HL-60/S4 treated with retinoic acid at 250 ng/mL for 4 days and 3 days (cell line): ENCODE data around the gene PCDHGA3.
"Not testable (repeated sequence)": the region's sequence is repeated elsewhere in the genome, so short reads cannot be mapped to it uniquely, and the experiment has no call there.

ENCODE experiments used
- in situ Hi-C: fragments of 300-500 bp; cut with MboI; formaldehyde crosslinking; loops from 2 replicates; pipeline ENCODE4 v1.7.0; 2022; ENCODE audit warnings: low sequenced_read_pairs

PCDHGA3 gene

DNA sequence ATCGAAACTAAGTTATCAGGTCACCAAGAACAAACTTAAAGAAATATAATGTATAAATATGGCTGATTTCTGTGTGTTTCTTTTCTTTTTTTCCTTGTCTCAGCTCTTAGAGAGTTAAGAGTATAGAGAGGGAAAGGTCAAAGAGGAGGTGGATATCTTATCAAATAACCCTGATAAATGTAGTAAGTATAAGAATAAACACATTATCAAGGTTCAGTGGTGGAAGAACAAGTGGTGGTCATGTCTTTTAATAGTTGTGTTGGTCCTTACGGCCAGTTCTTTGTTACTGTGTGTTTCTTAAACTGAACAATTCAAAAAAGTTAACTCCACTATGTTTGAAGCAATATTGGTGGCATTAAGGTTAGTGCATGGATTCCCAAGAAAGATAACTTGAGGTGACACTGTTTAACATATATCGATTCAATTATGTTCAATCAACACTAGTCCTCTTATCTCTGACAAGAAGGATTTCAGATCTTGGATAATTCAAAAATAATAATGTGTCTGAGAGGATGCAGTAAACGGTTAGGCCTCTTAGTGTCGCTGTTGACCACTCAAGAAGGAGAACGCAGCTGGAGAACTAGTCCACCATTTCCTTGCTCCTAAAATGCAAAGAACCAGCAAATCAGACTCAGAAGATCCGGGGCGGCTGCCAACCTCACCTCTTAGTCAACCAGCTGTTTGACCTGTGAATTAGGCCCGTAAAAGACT, at the start of gene PCDHGA3:
Gene PCDHGA3 (plus strand): TSS at position 588 of the 711 bp plus-strand sequence. CDS start 205 bp downstream, outside the sequence.
- in situ Hi-C loops: no loop called here

DNA sequence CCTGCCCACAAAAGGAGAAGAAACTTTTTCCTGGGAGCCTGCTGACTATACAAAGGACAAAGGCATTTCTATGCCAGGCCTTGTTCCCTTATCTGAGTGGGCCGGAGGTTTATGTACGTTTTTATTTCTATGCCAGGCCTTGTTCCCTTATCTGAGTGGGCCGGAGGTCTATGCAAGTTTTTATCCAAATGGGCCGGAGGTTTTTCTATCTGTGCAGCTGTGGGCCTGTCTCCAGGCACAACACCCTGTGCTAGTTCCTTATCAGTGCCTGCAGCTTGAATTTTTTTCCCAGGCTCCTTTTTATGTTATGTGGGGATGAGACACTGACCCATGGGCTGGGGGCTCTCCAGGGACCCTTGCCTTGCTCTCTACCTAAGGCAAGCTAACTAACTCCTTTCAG, 45.3 kb upstream of the PCDHGA3 start:
- in situ Hi-C loops: no loop called here

DNA sequence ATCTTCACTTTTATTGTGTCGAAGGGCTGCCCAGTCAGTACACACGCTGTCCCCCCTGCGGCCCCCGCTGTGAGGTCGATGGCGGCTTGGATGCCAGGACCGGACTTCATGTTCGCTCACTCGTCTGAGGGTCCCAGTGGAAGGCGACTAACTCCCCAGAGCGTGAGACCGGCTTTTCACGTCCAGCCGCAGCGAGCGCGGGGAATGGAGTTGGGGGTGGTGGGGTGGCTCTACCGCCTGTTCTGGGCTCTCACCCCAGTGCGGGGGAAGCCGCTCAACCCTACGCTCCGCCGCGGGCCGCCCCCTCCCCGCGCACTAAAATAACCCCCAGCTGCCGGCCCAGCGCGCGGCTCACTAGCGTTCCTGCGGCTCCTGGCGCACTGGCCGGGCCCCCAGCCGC, 39.9 kb upstream of the PCDHGA3 start, which contains the start of gene SLC25A2:
Gene SLC25A2 (minus strand): TSS at position 294 of the 400 bp plus-strand sequence. CDS start 184 bp downstream, at position 110.
- in situ Hi-C loops: no loop called here

- in situ Hi-C loops: no loop called here
These were observed 37.0 kb upstream of the PCDHGA3 start for GRCh38 chr5:141306630-141307029.

DNA sequence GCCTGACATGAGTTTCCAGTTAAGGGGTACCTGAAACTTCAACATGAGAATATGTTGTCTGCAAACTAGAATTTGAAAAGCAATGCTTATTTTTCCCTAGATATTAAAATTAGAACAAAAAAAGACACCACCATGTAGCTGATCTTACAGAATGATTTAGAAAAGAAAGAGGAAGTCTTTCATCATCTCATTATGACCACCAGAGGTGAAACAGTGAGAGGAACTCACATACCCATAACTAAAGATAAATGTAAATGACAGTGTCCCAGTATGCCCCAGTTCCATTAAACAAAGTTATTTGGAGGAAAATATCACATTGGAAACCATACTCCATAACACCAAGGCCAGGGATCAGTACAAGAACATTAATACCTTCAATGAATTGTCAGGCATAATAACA, 29.9 kb upstream of the PCDHGA3 start:
- in situ Hi-C loops: no loop called here

- in situ Hi-C loops: not testable (repeated sequence)
These were observed 26.7 kb upstream of the PCDHGA3 start for GRCh38 chr5:141316963-141317362.

GRCh38 chr5:141319202-141319601, 24.4 kb upstream of the PCDHGA3 start:
- in situ Hi-C loops: no loop called here

DNA sequence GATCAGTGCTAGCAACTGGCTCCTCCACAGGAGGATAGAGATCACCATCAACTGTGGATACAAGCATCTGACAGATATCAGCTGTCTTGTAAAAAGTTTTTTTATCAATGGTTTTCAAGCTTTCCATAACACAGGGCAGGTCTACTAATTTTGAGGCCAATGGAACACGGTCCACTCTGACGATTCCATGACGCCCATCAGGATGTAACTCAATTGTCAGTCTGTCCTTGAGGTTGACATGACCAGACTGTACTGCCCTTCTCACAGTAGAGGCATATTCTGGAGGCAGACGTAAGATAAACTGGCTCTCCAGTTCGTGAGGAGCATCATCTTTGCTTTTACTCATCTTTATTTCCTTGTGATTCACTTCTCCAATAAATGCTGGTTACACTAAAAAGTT, 23.9 kb upstream of the PCDHGA3 start:
- in situ Hi-C loops: no loop called here

GRCh38 chr5:141320225-141321169, 23.1 kb upstream of the PCDHGA3 start, which contains the start of gene TAF7:
TAF7 (minus strand) TSS chr5:141320784; CDS start chr5:141320044, 740 bp downstream.
- in situ Hi-C loops: no loop called here

DNA sequence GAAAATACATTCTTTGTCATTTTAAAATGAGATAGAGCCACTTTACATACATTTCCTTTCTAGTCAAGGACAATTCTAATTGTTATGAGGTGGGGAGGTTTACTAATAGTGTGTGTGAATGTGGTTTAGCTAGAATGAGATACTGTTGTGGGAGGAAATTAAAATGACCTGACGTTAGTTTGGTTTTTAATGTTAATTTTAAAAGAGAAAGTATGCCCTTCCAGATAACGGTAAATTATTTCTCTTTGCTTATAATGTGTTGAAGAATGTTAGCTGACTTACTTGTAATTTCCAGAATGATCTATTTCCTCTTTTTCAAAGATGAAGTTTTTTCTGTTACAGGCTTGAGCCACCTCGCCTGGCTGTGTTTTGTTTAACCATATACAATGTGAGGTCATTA, 21.4 kb upstream of the PCDHGA3 start:
- in situ Hi-C loops: no loop called here

DNA sequence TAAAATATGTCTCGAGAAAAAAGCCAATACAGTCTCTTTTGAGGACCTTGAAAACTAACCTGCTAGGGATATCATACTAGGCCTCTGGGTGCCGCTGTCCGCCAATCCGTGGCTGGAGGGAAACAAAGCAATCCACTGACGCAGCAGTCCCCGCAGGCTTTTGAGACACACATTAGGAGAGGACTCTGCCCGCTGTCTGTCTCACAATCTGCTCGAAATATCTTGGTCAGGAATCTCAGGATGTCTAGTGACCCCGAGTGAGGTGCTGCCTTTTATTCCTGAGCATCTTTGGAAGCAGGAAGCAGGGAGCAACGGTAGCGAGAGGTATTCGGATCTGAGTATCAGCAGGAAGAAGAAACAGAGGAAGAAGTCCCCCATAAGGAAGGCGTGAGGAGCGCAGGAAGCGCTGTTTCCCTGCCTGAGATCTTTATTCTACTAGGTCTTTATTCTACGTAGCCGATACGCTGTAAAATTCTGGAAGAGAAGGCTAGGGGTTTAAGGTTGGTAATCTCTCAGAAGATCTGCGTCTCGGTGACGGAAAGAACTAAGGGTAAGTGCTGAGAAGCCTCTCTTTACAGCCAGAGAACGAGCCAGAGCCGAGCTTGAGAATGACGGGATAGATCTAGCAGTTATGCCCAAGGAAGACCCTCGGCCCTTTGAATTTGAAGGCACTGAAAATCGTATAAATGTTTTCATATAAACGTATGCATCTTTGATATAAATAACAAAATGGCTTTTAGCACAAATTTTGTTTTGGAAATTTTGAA, 17.4 kb upstream of the PCDHGA3 start:
- in situ Hi-C loops: no loop called here

GRCh38 chr5:141328231-141328630, 15.4 kb upstream of the PCDHGA3 start:
- in situ Hi-C loops: no loop called here

- in situ Hi-C loops: no loop called here
These were observed 13.1 kb upstream of the PCDHGA3 start, which contains the start of gene PCDHGA1 for GRCh38 chr5:141330299-141331080. PCDHGA1 (plus strand) TSS chr5:141330514.

- in situ Hi-C loops: not testable (repeated sequence)
These were observed 11.1 kb upstream of the PCDHGA3 start for GRCh38 chr5:141332571-141332970.

GRCh38 chr5:141338538-141339306, 4.9 kb upstream of the PCDHGA3 start, which contains the start of gene PCDHGA2:
PCDHGA2 (plus strand) TSS chr5:141338760.
- in situ Hi-C loops: no loop called here

DNA sequence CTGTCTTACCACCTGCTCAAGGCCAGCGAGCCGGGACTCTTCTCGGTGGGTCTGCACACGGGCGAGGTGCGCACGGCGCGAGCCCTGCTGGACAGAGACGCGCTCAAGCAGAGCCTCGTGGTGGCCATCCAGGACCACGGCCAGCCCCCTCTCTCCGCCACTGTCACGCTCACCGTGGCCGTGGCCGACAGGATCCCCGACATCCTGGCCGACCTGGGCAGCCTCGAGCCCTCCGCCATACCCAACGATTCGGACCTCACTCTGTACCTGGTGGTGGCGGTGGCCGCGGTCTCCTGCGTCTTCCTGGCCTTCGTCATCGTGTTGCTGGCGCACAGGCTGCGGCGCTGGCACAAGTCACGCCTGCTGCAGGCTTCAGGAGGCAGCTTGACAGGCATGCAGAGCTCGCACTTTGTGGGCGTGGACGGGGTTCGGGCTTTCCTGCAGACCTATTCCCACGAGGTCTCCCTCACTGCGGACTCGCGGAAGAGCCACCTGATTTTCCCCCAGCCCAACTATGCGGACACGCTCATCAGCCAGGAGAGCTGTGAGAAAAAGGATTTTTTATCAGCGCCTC, 2.8 kb upstream of the PCDHGA3 start:
- in situ Hi-C loops: not testable (repeated sequence)

GRCh38 chr5:141342773-141343172, 856 bp upstream of the PCDHGA3 start:
- in situ Hi-C loops: no loop called here

DNA sequence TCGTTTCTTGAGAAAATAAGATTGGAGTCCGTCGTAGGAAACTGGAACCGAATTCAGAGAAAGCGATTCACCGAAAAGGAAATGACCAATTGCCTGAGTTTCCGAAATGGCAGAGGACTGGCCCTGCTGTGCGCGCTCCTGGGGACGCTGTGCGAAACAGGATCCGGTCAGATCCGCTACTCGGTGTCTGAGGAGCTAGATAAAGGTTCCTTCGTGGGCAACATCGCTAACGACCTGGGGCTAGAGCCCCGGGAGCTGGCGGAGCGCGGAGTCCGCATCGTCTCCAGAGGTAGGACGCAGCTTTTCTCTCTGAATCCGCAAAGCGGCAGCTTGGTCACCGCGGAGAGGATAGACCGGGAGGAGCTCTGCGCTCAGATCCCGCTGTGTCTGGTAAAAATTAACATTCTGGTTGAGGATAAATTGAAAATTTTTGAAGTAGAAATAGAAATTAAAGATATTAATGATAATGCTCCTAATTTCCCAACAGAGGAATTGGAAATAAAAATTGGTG, 379 bp downstream of the PCDHGA3 start:
- in situ Hi-C loops: no loop called here

GRCh38 chr5:141345327-141345726, 1.7 kb downstream of the PCDHGA3 start:
- in situ Hi-C loops: no loop called here
